HepG2 (cell line): ENCODE data around the gene TMOD2. TPM values are rescaled to one million over a fixed set of nuclear protein-coding genes. Genes with fewer than 3 reads are reported as not detected.

ENCODE experiments used
- CCDC6 ChIP-seq: sonication (generic); formaldehyde crosslinking; IDR thresholded peaks from 2 replicates; pipeline ENCODE4 v1.8.1; 2022; ENCODE audit warnings: mild to moderate bottlenecking, missing genetic modification reagents, moderate library complexity
- EHMT2 ChIP-seq: fragments of 200-600 bp; sonication (generic); IDR thresholded peaks from 2 replicates; pipeline ENCODE4 v1.7.0; 2017; ENCODE audit warnings: antibody characterized with exemption, low read depth, low read length, borderline replicate concordance
- GLI4 ChIP-seq: sonication (generic); formaldehyde crosslinking; IDR thresholded peaks from 2 replicates; pipeline ENCODE4 v1.5.1; 2020; ENCODE audit warnings: missing genetic modification reagents, mild to moderate bottlenecking, moderate library complexity, borderline replicate concordance
- GPN1 ChIP-seq: sonication (generic); formaldehyde crosslinking; IDR thresholded peaks from 2 replicates; pipeline ENCODE4 v1.5.1; 2020; ENCODE audit warnings: missing genetic modification reagents, borderline replicate concordance
- NR2C2 ChIP-seq: sonication (generic); formaldehyde crosslinking; IDR thresholded peaks from 2 replicates; pipeline ENCODE4 v1.4.0; 2020; ENCODE audit warnings: missing genetic modification reagents, mild to moderate bottlenecking, moderate library complexity, borderline replicate concordance
- RAD51 ChIP-seq: fragments of 450-650 bp; IDR thresholded peaks from 2 replicates; pipeline ENCODE4 v1.6.1; 2016; ENCODE audit warnings: borderline replicate concordance
- TP53 ChIP-seq: sonication (generic); formaldehyde crosslinking; conservative IDR thresholded peaks from 2 replicates; pipeline ENCODE4 v1.4.0; 2020; ENCODE audit warnings: missing genetic modification reagents
- ZNF138 ChIP-seq: sonication (generic); formaldehyde crosslinking; IDR thresholded peaks from 2 replicates; pipeline ENCODE4 v1.5.0; 2020; ENCODE audit warnings: mild to moderate bottlenecking, low read depth, missing genetic modification reagents
- ZNF207 ChIP-seq: fragments of 450-650 bp; IDR thresholded peaks from 2 replicates; pipeline ENCODE4 v1.6.1; 2016; ENCODE audit warnings: antibody characterized with exemption, borderline replicate concordance
- ZNF264 ChIP-seq: sonication (generic); formaldehyde crosslinking; IDR thresholded peaks from 2 replicates; pipeline ENCODE4 v1.4.0; 2020; ENCODE audit warnings: missing genetic modification reagents
- ZNF577 ChIP-seq: sonication (generic); formaldehyde crosslinking; IDR thresholded peaks from 2 replicates; pipeline ENCODE4 v1.4.0; 2020; ENCODE audit warnings: mild to moderate bottlenecking, low read depth, missing genetic modification reagents, borderline replicate concordance
- ZNF761 ChIP-seq: sonication (generic); formaldehyde crosslinking; conservative IDR thresholded peaks from 2 replicates; pipeline ENCODE4 v1.4.0; 2020; ENCODE audit warnings: mild to moderate bottlenecking, missing genetic modification reagents
- ZNF776 ChIP-seq: sonication (generic); formaldehyde crosslinking; IDR thresholded peaks from 2 replicates; pipeline ENCODE4 v1.4.0; 2020; ENCODE audit warnings: mild to moderate bottlenecking, missing genetic modification reagents
- ZNF782 ChIP-seq: sonication (generic); formaldehyde crosslinking; IDR thresholded peaks from 2 replicates; pipeline ENCODE4 v1.4.0; 2020; ENCODE audit warnings: missing genetic modification reagents, mild to moderate bottlenecking, borderline replicate concordance
- polyA plus RNA-seq, 8 experiments: library from polyadenylated mRNA; depleted of rRNA in 3 of 8; stranded (reverse) in 7 of 8; unstranded in 1 of 8; fragments of >200 nt; fragmentation: Illumina TruSeq in 4 of 8; extraction: Trizol in 4 of 8; gene quantifications; 2 replicates each; pipeline versions ENCODE4 v1.2.1 to v1.2.3, GENCODE V29; 2011 to 2016; ENCODE audit warnings: low read depth in 4 of 8, missing spikeins in 1 of 8, mixed read lengths in 1 of 8; ENCODE audit not compliant: insufficient read depth in 1 of 8
- total RNA-seq, 5 experiments: library from RNA; depleted of rRNA; stranded (reverse); fragments of >200 nt; fragmentation: Illumina TruSeq; extraction: Trizol; gene quantifications; 2 replicates each; pipeline ENCODE4 v1.2.3, GENCODE V29; 2016; ENCODE audit warnings: low read depth in 1 of 5
- TF ChIP-seq, protein P1 (sequence below): sonication (generic); formaldehyde crosslinking; IDR thresholded peaks from 2 replicates; pipeline ENCODE4 v1.5.1; 2020; ENCODE audit warnings: mild to moderate bottlenecking, missing genetic modification reagents
- TF ChIP-seq, protein P2 (sequence below): sonication (generic); formaldehyde crosslinking; IDR thresholded peaks from 2 replicates; pipeline ENCODE4 v1.5.0; 2020; ENCODE audit warnings: missing genetic modification reagents
- TF ChIP-seq, protein P3 (sequence below): sonication (generic); formaldehyde crosslinking; IDR thresholded peaks from 2 replicates; pipeline ENCODE4 v1.5.1; 2020; ENCODE audit warnings: mild to moderate bottlenecking, missing genetic modification reagents, moderate library complexity
- TF ChIP-seq, protein P4 (sequence below): sonication (generic); formaldehyde crosslinking; IDR thresholded peaks from 2 replicates; pipeline ENCODE4 v1.8.0; 2022; ENCODE audit warnings: missing genetic modification reagents, mild to moderate bottlenecking, inconsistent platforms, borderline replicate concordance
- TF ChIP-seq, protein P5 (sequence below): sonication (generic); formaldehyde crosslinking; IDR thresholded peaks from 2 replicates; pipeline ENCODE4 v1.4.0; 2020; ENCODE audit warnings: mild to moderate bottlenecking, missing genetic modification reagents

Gene TMOD2
- total and polyA plus RNA-seq, 2 of the 13 experiments (the other 11 are each of a cell fraction or from before 2014, with no cell fraction given): 0.01 to 0.02 TPM

DNA sequence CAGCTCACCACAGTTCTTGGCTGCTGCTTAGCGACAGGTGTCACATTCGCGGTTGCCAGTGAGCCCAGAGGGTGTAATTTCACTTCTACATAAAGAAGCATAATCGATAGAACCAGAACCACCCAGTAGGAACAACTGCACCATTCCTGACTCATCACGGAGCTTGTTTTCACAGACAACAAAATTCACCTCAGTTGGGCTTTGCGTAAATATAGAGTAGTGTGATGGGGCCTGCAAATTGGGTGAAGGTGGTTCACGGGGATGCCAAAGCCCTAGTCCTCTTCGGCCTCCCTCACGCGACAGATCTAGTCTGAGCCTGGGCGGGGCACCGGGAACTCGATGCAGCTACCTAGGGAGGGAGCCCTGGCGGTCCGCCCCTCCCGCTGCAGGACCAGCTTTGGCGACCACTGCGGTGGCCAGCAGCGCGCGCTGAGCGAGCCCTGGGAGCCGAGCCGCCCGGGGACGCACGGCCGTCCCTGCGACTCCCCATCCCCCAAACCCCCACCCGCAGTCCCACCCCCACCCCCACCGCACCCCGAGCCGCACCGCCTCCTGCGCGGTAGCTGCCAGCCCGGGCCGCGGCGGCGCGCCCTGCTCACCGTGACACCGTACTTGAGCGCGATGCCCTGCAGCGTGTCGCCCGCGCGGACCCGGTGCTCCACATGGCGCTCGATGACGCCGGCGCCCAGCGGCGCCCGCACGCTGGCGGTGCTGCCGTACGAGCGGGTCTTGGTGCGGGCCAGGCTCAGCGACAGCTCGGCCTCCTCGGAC lies 14.5 kb upstream of the TMOD2 start (continued):
- TF ChIP-seq, protein P1, sequence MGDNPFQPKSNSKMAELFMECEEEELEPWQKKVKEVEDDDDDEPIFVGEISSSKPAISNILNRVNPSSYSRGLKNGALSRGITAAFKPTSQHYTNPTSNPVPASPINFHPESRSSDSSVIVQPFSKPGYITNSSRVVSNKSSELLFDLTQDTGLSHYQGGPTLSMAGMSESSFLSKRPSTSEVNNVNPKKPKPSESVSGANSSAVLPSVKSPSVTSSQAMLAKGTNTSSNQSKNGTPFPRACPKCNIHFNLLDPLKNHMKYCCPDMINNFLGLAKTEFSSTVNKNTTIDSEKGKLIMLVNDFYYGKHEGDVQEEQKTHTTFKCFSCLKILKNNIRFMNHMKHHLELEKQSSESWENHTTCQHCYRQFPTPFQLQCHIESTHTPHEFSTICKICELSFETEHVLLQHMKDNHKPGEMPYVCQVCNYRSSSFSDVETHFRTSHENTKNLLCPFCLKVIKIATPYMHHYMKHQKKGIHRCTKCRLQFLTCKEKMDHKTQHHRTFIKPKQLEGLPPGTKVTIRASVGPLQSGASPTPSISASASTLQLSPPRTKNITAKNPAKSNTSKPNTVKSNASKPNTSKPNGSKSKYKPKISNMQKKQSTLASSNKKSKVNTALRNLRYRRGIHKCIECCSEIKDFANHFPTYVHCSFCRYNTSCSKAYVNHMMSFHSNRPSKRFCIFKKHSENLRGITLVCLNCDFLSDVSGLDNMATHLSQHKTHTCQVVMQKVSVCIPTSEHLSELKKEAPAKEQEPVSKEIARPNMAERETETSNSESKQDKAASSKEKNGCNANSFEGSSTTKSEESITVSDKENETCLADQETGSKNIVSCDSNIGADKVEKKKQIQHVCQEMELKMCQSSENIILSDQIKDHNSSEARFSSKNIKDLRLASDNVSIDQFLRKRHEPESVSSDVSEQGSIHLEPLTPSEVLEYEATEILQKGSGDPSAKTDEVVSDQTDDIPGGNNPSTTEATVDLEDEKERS (CRISPR knock-in tag): no peak
- TF ChIP-seq GLI4 (CRISPR knock-in tag) (no peak), ZNF577 (CRISPR knock-in tag) (no peak), ZNF264 (CRISPR knock-in tag) (no peak), ZNF776 (CRISPR knock-in tag) (peak; percentile 60; the same call in 1 of the 2 replicates), ZNF782 (CRISPR knock-in tag) (no peak), ZNF207 (no peak), EHMT2 (no peak), CCDC6 (CRISPR knock-in tag) (0 out of 2 replicates have a peak, but pooled peaks have one; percentile 24), RAD51 (no peak), ZNF761 (CRISPR knock-in tag) (no peak), TP53 (CRISPR knock-in tag) (no peak), GPN1 (CRISPR knock-in tag) (no peak), ZNF138 (no peak), NR2C2 (CRISPR knock-in tag) (no peak)
- TF ChIP-seq, protein P2, sequence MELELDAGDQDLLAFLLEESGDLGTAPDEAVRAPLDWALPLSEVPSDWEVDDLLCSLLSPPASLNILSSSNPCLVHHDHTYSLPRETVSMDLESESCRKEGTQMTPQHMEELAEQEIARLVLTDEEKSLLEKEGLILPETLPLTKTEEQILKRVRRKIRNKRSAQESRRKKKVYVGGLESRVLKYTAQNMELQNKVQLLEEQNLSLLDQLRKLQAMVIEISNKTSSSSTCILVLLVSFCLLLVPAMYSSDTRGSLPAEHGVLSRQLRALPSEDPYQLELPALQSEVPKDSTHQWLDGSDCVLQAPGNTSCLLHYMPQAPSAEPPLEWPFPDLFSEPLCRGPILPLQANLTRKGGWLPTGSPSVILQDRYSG (CRISPR knock-in tag): no peak
- TF ChIP-seq, protein P3, sequence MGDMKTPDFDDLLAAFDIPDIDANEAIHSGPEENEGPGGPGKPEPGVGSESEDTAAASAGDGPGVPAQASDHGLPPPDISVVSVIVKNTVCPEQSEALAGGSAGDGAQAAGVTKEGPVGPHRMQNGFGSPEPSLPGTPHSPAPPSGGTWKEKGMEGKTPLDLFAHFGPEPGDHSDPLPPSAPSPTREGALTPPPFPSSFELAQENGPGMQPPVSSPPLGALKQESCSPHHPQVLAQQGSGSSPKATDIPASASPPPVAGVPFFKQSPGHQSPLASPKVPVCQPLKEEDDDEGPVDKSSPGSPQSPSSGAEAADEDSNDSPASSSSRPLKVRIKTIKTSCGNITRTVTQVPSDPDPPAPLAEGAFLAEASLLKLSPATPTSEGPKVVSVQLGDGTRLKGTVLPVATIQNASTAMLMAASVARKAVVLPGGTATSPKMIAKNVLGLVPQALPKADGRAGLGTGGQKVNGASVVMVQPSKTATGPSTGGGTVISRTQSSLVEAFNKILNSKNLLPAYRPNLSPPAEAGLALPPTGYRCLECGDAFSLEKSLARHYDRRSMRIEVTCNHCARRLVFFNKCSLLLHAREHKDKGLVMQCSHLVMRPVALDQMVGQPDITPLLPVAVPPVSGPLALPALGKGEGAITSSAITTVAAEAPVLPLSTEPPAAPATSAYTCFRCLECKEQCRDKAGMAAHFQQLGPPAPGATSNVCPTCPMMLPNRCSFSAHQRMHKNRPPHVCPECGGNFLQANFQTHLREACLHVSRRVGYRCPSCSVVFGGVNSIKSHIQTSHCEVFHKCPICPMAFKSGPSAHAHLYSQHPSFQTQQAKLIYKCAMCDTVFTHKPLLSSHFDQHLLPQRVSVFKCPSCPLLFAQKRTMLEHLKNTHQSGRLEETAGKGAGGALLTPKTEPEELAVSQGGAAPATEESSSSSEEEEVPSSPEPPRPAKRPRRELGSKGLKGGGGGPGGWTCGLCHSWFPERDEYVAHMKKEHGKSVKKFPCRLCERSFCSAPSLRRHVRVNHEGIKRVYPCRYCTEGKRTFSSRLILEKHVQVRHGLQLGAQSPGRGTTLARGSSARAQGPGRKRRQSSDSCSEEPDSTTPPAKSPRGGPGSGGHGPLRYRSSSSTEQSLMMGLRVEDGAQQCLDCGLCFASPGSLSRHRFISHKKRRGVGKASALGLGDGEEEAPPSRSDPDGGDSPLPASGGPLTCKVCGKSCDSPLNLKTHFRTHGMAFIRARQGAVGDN: peak; percentile 62
- TF ChIP-seq, protein P4, sequence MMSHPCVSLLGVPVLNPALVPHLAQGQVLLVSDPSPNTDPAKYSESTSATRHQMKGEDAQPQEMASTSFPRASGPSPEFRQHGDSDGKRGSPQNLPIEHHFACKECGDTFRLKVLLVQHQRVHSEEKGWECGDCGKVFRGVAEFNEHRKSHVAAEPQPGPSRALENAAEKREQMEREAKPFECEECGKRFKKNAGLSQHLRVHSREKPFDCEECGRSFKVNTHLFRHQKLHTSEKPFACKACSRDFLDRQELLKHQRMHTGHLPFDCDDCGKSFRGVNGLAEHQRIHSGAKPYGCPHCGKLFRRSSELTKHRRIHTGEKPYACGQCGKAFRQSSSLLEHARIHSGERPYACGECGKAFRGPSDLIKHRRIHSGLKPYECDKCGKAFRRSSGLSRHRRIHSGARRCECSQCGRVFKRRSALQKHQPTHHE (CRISPR knock-in tag): no peak
- TF ChIP-seq, protein P5, sequence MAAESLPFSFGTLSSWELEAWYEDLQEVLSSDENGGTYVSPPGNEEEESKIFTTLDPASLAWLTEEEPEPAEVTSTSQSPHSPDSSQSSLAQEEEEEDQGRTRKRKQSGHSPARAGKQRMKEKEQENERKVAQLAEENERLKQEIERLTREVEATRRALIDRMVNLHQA (CRISPR knock-in tag): no peak
